Left ventricle myocardium inferior (tissue), 1 donor: ENCODE measurements around the gene WRNIP1. TPM values are rescaled to one million over a fixed set of nuclear protein-coding genes. Genes with fewer than 3 reads are reported as not detected.

Experiments
- DNase-seq: peaks from one replicate; pipeline ENCODE4 v3.0.0-alpha.2; 2020
- H3K27ac ChIP-seq: fragments of 200-600 bp; replicated peaks from 2 replicates; pipeline ENCODE4 v1.8.0; 2021
- H3K27me3 ChIP-seq: fragments of 200-600 bp; 2 replicates; pipeline ENCODE4 v1.8.0; 2021; ENCODE audit warnings: low read depth
- H3K36me3 ChIP-seq: fragments of 200-600 bp; 2 replicates; pipeline ENCODE4 v1.8.0; 2021
- H3K4me1 ChIP-seq: fragments of 200-600 bp; 2 replicates; pipeline ENCODE4 v1.8.0; 2021
- H3K4me3 ChIP-seq: fragments of 200-600 bp; 2 replicates; pipeline ENCODE4 v1.8.0; 2021; ENCODE audit warnings: mild to moderate bottlenecking, moderate library complexity
- H3K9me3 ChIP-seq: fragments of 200-600 bp; replicated peaks from 2 replicates; pipeline ENCODE4 v1.8.0; 2021
- intact Hi-C: fragments of 100-400 bp; cut with micrococcal nuclease; formaldehyde crosslinking; loops from one replicate; pipeline ENCODE4 v1.11.0; 2022
- total RNA-seq: library from RNA; stranded (reverse); fragmentation: NEBNext Ultra II Directional; extraction: Animal tissue kit (Norgen Biotek cat#: 25700); gene quantifications from one replicate; pipeline ENCODE4 v1.2.1, GENCODE V29; 2021
- TF ChIP-seq, protein P1 (sequence below): fragments of 200-600 bp; IDR thresholded peaks from 2 replicates; pipeline ENCODE4 v1.8.0; 2021; ENCODE audit warnings: antibody characterized with exemption, mild to moderate bottlenecking, borderline replicate concordance
- donor health status: DM: no; HTN: yes; CAD: no; lungs with severe emphysema.

Gene WRNIP1
- total RNA-seq, 1 donor from 2014 or later, result 39.4 TPM

DNA sequence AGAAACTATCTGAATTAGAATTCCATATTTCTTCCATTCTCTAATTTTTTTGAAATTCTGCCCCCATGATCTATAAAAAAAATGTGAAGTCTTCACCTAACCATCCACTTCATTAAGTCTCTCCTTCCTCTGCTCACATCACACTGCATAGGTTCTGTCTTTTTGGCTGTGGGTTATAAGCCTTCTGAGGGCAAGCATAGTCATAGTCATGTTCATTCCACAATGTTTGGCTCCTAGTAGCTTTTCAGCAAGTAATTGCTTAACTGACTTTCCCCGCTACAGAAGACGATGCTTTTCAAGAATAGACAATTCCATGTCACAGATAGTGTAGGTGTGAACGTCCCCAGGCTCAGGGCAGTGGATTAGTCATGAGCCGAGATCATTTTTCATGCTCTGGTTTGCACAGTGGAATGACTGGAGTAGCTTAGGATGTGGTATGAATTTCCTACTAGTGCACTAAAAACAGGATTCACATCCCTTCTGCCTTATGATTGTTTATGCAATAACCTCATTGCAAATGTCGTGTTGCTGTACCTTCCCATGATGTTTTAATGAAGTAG lies 29.1 kb downstream of the WRNIP1 start:
- Histone ChIP-seq H3K27me3 (no peaks in the 10 kb centered on the region), H3K36me3 (no peaks in the 10 kb centered on the region), H3K4me1 (peaks cover 44% of the 10 kb centered on the region), H3K4me3 (no peak overlapping the region), H3K9me3 (no peaks in the 10 kb centered on the region), H3K27ac (no peak overlapping the region)
- TF ChIP-seq, protein P1, sequence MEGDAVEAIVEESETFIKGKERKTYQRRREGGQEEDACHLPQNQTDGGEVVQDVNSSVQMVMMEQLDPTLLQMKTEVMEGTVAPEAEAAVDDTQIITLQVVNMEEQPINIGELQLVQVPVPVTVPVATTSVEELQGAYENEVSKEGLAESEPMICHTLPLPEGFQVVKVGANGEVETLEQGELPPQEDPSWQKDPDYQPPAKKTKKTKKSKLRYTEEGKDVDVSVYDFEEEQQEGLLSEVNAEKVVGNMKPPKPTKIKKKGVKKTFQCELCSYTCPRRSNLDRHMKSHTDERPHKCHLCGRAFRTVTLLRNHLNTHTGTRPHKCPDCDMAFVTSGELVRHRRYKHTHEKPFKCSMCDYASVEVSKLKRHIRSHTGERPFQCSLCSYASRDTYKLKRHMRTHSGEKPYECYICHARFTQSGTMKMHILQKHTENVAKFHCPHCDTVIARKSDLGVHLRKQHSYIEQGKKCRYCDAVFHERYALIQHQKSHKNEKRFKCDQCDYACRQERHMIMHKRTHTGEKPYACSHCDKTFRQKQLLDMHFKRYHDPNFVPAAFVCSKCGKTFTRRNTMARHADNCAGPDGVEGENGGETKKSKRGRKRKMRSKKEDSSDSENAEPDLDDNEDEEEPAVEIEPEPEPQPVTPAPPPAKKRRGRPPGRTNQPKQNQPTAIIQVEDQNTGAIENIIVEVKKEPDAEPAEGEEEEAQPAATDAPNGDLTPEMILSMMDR, result no peak
- intact Hi-C loops, result no loop called here
- no peak for DNase-seq

DNA sequence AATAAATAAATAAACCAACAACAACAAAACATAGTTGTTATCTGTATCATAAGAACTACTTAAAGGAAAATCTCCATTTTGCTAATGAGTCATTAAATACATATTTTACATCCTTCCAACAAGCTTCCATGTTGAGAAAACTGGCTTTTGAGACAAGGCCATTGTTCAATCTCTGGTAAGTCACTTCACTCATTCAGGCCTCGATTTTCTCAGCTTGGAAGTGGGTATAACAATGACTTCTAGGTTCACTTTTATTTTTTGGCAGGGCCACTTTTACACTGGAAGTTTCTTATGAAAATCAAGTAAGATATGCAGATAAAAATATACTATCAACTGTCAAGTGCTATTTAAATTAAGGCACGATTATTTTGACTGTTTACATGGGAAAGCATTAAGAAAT lies 30.0 kb downstream of the WRNIP1 start:
- intact Hi-C loops, result no loop called here
- no peak for DNase-seq
- no peaks in the 10 kb centered on the region for H3K36me3 ChIP-seq
- H3K9me3 ChIP-seq, result no peaks in the 10 kb centered on the region
- H3K27ac ChIP-seq, result no peak overlapping the region
- H3K27me3 ChIP-seq, result no peaks in the 10 kb centered on the region
- TF ChIP-seq, protein P1, result no peak
- peaks cover 51% of the 10 kb centered on the region for H3K4me1 ChIP-seq
- H3K4me3 ChIP-seq, result no peak overlapping the region

GRCh38 chr6:2795956-2796355 lies 30.8 kb downstream of the WRNIP1 start:
- H3K27me3 ChIP-seq, result no peaks in the 10 kb centered on the region
- peaks cover 51% of the 10 kb centered on the region for H3K4me1 ChIP-seq
- no peaks in the 10 kb centered on the region for H3K36me3 ChIP-seq
- H3K9me3 ChIP-seq, result no peaks in the 10 kb centered on the region
- TF ChIP-seq, protein P1, result no peak
- H3K27ac ChIP-seq, result no peak overlapping the region
- H3K4me3 ChIP-seq, result no peak overlapping the region
- intact Hi-C loops, result no loop called here
- no peak for DNase-seq

GRCh38 chr6:2796861-2797260 lies 31.7 kb downstream of the WRNIP1 start:
- no peaks in the 10 kb centered on the region for H3K36me3 ChIP-seq
- intact Hi-C loops, result no loop called here
- H3K4me3 ChIP-seq, result no peak overlapping the region
- H3K9me3 ChIP-seq, result no peaks in the 10 kb centered on the region
- TF ChIP-seq, protein P1, result no peak
- no peak overlapping the region for H3K27ac ChIP-seq
- H3K27me3 ChIP-seq, result no peaks in the 10 kb centered on the region
- no peak for DNase-seq
- peaks cover 44% of the 10 kb centered on the region for H3K4me1 ChIP-seq

GRCh38 chr6:2797564-2798031 lies 32.4 kb downstream of the WRNIP1 start:
- peaks cover 41% of the 10 kb centered on the region for H3K4me1 ChIP-seq
- TF ChIP-seq, protein P1, result no peak
- H3K9me3 ChIP-seq, result no peaks in the 10 kb centered on the region
- intact Hi-C loops, result no loop called here
- no peak for DNase-seq
- H3K27me3 ChIP-seq, result no peaks in the 10 kb centered on the region
- H3K4me3 ChIP-seq, result no peak overlapping the region
- H3K27ac ChIP-seq, result no peak overlapping the region
- no peaks in the 10 kb centered on the region for H3K36me3 ChIP-seq
